CD4-positive, alpha-beta T cell treated with Interleukin-17A for 4 hours (primary cell): ENCODE measurements around the gene SON.
A peak's percentile ranks its signal among the peaks of the same experiment; 100 is the strongest.
"Not testable (repeated sequence)": the region's sequence is repeated elsewhere in the genome, so short reads cannot be mapped to it uniquely, and the experiment has no call there.

Experiments
- DNase-seq: peaks from one replicate; pipeline ENCODE4 v3.0.0-alpha.2; 2020; ENCODE audit warnings: mixed read lengths

Gene SON, protein sequence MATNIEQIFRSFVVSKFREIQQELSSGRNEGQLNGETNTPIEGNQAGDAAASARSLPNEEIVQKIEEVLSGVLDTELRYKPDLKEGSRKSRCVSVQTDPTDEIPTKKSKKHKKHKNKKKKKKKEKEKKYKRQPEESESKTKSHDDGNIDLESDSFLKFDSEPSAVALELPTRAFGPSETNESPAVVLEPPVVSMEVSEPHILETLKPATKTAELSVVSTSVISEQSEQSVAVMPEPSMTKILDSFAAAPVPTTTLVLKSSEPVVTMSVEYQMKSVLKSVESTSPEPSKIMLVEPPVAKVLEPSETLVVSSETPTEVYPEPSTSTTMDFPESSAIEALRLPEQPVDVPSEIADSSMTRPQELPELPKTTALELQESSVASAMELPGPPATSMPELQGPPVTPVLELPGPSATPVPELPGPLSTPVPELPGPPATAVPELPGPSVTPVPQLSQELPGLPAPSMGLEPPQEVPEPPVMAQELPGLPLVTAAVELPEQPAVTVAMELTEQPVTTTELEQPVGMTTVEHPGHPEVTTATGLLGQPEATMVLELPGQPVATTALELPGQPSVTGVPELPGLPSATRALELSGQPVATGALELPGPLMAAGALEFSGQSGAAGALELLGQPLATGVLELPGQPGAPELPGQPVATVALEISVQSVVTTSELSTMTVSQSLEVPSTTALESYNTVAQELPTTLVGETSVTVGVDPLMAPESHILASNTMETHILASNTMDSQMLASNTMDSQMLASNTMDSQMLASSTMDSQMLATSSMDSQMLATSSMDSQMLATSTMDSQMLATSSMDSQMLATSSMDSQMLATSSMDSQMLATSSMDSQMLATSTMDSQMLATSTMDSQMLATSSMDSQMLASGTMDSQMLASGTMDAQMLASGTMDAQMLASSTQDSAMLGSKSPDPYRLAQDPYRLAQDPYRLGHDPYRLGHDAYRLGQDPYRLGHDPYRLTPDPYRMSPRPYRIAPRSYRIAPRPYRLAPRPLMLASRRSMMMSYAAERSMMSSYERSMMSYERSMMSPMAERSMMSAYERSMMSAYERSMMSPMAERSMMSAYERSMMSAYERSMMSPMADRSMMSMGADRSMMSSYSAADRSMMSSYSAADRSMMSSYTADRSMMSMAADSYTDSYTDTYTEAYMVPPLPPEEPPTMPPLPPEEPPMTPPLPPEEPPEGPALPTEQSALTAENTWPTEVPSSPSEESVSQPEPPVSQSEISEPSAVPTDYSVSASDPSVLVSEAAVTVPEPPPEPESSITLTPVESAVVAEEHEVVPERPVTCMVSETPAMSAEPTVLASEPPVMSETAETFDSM (N-terminal part only)

DNA sequence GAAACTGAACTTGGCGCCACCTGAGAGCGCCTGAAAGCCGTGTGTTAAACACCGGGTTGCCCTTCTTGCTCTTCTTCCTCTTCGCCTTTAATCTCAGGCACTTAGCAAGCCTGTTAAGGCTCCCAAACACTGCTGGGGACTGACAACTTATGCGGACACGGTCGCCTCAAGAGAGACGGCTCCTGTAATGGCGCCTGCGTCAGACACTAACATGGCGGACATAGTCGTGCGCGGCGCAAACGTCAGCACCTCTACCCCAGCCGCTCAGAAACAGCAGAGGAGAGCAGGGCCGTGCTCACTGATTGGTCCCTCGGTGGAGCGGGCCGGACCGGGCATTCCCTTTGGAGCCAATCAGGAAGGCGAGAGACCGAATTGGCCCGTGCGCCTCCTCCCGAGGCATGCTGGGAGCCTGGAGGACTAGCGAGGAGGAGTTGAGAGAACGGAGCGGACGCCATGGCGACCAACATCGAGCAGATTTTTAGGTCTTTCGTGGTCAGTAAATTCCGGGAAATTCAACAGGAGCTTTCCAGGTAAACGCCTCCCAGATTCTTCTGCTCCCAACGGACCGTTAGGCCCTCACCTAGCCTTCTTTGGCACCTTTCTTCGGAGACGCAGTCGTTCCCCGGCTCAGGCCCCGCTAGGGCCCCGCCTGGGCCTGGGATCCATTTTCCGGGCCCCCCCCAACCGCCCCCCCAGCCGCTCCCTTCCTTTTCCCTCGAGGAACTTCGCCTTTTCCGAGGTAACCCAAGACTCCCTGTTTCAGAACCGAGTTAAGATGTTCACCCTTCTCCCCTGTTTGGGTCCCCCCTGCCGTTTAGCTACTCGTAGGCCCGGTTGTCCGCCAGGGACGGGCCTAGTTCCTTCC is at the start of gene SON:
TSS of gene SON (plus strand) at position 399 of the 865 bp plus-strand sequence. CDS start at position 454, 55 bp downstream.
- peak; percentile 96 for DNase-seq

DNA sequence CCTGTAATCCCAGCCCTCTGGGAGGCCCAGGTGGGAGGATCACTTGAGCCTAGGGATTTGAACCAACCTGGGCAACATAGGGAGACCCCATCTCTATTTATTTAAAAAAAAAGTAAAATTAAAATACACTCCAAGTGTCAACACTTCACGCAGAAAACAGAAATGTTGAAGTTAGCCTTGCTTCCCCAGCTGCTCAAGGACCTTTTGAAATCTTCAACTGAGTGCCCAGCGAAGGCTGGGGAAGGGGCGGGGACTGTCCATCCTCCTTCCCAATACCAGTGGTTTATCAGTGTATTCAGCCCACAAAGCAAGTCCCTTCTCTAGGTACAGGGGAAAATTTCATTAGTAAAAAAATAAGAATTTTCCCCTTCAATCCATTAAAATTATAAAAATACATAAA is 49.1 kb upstream of the SON start:
- DNase-seq = no peak

DNA sequence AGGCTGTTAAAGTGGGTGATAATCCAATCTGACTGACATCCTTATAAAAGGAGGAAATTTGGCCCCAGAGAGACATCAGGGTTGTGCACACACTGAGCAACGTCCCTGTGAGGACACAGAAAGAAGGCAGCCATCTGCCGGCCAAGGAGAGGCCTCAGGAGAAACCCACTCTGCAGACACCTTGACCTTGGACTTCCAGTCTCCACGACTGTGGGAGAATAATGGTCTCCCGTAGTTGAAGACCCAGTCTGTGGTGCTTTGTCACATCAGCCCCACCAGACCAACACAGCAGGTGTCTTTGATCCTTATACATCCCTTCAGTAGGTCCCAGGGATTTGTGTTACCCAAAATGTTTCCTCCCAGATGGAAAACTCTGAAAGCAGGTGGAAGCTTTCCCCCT is 47.1 kb upstream of the SON start:
- DNase-seq = no peak

DNA sequence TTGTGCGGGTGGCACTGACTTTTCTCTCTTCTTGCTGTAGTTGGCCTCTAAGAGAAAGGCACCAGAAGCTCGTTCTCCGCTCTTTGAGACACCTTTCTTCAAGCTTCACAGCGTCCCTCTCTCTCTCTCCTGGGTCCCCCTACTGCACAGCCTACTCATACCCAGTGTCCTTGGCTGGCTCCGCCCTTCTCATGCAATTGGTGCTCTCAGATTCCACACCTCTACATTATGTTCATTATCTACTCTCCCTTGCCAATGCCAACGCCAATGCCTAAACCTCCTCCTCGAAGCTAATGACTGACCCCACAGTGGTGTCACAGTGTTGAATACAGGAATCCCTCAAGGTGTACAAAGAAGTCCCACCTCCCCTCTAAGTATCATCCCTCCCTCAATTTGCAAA is 46.5 kb upstream of the SON start:
- no peak for DNase-seq

DNA sequence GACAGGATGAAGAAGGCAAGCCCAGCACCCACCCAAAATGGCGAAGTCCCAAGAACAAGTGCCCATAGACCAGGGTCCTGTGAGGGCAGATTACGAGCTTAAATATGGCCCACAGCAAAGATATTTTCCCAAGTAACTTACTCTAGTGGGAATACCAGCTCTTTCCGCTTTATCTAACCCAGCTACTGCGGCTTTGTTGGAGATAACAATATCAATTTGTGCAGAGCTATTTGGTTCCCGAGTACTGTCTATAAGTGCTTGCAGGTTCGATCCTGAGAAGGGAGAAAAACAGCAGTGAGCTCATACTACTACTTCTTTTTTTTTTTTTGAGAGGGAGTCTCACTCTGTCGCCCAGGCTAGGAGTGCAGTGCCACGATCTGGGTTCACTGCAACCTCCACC is 37.0 kb upstream of the SON start:
- DNase-seq = no peak

DNA sequence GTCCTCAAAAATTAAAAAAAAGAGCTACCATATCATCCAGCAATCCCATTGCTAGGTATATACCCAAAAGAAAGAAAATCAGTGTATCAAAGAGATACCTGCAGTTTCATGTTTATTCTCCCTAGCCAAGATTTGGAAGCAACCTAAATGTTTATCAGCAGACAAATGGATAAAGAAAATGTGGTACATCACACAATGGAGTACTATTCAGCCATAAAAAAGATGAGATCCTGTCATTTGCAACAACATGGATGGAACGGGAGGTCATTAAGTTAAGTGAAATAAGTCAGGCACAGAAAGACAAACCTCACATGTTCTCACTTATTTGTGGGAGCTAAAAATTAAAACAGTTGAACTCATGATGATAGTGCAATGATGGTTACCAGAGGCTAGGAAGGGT is 35.8 kb upstream of the SON start:
- not testable (repeated sequence) for DNase-seq

DNA sequence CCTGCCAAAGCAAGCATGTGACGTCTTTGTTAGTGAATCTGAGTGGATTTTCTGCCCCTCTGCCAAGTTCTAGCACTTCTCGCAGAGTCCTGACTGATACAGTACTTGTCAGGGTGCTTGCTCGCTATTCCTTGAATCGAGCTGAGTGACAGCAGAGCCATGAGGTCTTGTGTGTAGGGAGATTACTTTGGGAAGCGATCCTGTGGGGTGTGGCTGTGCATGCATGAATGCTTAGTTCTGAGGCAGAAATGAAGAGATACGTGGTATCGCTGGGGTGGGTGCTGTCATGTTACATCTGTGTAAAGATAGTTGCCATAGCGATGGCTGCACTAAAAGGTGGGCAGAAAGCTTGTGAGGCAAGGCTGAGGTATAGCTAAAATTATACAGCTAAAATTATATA is 32.0 kb upstream of the SON start:
- DNase-seq = no peak

DNA sequence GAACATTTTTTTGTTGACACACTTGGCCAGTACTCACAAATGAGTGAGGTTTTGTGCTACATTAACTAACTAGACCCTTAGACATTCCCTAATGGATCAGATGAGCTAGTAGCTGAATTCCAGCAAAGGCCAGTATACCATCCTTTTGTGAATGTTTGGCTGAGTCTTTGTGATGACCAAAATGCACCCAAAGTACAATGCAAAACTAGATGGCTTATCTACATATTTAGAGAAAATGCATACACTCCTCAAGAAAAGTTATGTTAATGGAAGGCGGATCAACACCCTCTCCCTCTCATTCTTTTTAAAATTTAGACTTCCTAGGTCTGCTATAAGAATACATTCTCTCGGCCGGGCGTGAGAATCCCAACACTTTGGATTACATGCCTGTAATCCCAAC is 31.2 kb upstream of the SON start:
- no peak for DNase-seq

DNA sequence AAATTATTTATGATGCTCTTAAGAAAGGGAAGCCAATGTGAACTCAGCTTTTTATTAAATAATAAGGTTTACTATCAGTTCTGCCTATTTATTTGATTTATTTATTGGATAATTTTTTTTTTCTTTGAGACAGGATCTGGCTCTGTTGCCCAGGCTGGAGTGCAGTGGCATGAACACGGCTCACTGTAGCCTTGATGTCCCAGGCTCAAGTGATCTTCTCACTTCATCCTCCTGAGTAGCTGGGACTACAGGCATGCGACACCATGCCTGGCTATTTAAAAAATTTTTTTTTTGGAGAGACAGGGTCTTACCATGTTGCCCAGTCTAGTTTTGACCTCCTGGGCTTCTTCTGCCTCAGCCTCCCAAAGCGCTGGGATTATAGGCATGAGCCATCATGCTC is 30.4 kb upstream of the SON start:
- DNase-seq = no peak

DNA sequence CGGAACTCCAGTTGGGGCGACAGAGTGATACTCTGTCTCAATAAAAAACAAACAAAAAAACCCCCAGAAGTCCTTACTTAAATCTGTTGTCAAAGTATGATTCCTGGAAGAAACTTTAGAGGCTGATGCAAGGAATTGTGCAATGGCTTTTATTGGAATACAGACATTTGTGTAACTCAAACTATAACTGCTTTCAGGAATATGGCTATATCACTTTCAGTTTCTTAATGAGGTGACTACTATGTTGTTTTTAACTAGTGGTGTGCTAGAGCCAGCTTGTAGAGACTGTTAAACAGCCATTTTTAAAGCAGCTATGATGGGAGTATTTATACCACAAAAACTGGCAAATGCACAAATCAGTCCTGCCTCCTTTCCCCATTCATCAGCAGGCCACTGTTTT is 28.6 kb upstream of the SON start:
- DNase-seq = no peak

DNA sequence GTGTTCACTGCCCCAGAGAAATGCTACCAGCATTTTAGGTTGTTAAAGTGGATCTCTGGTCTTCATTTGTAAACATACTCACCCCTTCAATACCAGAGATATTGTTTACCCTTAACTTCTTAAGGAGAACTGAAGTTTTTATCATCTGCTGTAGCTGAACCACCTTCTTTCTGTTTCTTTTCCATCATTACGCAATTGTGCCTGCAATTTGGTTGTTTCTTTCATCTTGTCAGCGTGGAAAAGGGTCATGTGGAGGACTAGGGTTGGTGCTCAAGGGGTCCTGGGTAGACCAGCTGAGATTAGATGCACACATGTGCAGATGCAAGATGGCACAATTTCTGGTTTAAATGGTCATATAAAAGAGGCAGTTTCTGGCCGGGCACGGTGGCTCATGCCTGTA is 23.9 kb upstream of the SON start:
- DNase-seq = no peak

DNA sequence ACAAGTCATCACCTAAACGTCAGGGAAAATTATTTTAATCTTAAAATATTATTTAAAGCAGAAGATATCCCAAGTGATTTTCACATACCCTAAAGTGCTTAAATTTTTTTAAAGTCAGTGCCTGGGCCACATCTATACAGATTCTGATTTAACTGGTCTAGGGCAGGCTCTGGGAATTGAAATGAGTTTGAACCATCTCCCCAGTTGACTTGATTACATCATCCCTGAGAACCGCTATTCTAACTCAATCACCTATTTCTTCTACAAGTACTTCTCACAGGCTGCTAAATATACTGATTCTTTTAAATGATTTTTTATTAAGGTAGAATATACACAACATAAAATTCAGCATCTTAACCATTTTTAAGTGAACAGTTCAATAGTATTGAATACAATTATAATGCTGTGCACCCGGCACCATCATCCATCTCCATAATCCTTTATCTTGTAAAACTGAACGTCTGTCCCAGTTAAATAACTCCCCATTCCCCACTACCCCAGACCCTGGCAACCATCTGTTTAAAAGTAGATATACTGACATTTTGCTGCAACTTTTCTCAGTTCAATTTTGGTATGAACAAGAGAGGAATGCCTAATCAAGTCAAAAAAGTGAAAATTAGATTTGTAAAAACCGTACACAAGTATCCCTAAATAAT is 20.4 kb upstream of the SON start:
- DNase-seq = no peak

DNA sequence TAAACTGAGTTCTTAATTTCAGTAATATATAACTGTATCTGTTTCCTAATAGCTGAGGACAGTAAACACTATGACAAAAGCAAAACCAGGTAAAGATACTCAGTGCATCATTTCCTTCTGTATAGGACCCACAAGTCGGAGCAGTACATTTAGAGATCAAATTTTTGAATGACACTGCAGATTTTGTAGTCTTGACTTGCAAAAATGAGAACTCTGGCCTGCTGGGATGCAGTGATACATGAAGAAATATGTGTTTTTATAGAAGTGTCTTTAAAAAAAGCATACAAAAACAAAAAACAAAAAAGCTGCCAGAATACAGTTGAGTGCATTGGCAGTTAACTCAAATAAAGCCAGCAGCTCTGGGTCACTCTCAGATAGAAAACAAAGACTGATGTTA is 19.9 kb upstream of the SON start:
- DNase-seq = no peak

DNA sequence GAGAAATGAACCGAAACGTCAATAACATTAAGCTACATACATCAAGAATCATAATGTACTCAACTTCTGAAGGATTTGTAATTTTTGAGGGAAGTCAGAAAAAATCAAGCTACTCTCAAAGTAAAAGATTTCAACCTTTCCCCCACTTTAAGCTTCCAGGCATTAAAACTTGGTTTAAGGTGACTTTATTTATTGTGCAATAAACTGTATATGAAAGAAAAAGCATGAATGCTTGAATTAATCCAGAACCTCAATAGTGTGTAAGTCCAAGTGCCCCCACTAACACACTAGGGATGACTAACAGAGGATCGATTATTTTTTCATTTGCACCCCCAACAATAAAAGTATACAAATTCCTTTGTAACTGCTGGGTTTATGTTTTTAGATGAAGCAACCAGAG is 11.8 kb upstream of the SON start:
- DNase-seq = no peak

DNA sequence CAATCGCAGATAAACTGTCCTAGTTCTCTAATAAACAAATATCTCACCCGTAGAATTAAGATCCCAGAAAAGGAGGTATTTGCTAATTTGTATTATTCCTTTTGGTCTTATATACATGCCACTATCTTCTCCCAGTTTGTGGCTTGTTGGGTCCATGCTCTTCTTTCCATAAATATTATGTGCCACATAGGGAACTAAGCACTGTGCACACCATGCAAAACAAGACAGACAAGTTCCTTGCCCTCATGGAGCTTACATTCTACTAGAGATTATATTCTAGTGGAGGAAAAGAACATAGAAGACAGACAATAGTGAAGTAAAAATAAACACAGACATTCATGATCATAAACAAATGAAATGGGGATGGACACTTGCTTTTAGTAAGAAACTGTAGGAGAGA is 5.6 kb upstream of the SON start:
- no peak for DNase-seq

DNA sequence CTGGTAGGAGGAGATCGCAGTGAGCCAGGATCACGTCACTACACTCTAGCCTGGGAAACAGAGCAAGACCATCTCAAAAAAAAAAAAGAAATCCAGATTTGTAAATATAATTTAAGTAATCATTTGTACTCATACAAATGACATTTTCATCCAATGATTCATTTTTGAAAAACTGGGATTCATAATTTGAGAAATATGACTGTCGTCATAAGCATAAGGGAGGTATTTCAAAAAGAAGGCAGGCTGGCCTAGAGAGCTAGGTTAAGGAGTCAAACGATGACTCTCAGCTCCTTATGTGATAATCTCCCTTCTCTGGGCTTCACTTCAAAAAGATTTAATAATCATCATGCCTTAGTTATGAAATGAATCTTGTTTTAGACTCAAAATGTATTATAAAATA is 3.2 kb upstream of the SON start:
- DNase-seq = no peak

DNA sequence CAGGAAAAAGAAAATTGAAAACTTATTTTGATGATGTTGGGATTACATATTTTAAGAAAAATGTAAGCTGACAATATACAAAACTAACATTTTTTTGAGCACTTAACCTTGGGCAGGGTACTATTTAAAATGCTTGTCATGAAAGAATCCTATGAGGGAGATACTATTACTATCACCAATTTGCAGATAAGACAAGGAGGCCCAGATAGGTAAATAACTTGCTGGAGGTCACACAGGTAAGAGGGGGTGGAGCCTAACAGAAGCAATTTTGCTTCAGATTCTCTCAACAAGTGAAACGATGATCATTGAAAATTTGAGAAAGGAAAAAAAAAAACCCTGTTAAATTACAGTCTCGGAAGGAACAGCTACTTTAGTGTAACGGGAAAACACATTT is 2.1 kb upstream of the SON start:
- no peak for DNase-seq

DNA sequence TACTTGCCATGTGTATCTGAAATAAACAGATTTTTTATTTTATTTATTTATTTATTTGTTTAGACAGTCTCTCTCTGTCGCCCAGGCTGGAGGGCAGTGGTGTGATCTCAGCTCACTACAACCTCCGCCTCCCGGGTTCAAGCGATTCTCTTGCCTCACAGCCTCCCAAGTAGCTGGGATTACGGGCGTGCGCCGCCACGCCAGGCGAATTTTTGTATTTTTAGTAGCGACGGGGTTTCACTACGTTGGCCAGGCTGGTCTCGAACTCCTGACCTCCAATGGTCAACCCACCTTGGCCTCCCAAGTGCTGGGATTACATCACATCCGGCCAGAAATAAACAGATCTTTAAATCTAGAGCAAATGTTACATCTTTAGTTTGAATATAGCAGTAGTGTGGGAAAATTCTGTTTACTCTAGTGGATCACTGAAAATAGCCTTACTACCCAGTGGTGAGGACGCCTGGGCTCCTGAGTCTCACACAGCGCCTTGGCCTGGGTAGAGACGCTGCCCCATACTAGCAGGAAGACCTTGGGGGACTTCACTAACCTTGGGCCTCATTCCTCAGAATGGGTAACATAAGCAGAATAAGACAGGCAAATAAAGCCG is 1.6 kb upstream of the SON start:
- DNase-seq = no peak

DNA sequence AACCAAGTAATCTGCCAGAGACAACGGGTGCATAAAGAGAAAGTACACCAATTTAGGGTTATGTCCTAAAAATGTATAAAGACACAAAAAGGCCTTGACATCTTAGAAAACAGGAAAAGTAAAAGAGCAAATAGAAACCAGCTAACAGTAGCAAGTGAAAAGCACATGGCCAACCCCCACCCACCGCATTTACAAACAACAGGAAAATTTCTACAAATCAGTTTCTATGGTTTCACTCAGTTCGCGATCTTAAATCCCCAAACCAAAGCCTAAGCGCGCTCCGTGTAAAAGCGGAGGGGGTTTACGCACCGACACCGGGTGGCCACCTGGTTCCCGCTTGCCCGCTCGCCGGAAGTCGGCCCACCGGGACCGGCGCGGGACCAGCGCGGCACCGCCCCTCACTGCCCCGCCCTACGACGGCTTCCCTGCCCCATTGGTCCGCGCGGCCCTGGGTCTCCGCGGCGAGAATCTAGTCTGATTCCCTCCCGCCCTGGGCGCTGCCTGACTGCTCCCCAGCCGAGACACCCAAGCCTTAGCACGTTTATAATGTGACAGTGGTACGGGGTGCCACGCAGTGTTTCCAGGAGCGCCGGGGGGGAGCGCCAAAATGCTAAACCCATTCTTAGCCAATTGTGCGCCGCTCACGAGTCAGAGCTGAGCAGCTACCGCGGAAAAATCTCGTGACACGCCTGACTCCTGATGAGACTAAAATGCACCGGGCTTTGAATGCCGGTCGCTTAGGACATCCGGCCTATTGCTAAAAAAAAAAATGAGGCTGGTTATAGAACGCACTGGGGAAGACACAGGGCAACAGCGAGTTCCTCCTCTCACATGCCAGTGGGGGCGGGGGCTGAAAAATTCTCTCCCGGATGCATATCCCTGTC is 840 bp upstream of the SON start, which contains the start of gene GART:
TSS of gene GART (minus strand) at position 362 of the 884 bp plus-strand sequence. CDS start 2,802 bp downstream, outside the sequence.
- DNase-seq = peak; percentile 81
